DOHH2 (cell line): ENCODE measurements around the gene WNT9B.

Experiments used
- H3F3A ChIP-seq: fragments of 200-600 bp; sonication (generic), shearing (Covaris generic); 2 replicates; pipeline ENCODE4 v1.6.0; 2016; ENCODE audit warnings: antibody characterized with exemption, mild to moderate bottlenecking; ENCODE audit not compliant: control insufficient read depth, insufficient read depth
- H3K27ac ChIP-seq: fragments of 200-600 bp; sonication (generic); 2 replicates; pipeline ENCODE4 v1.5.1; 2014; ENCODE audit warnings: low read depth, mild to moderate bottlenecking, low read length, moderate library complexity
- H3K27me3 ChIP-seq: fragments of 200-600 bp; sonication (generic); 2 replicates; pipeline ENCODE4 v1.6.1; 2014; ENCODE audit warnings: mild to moderate bottlenecking, low read length, mixed read lengths; ENCODE audit not compliant: control insufficient read depth
- H3K36me3 ChIP-seq: fragments of 200-600 bp; sonication (generic); 2 replicates; pipeline ENCODE4 v1.6.1; 2014; ENCODE audit warnings: mild to moderate bottlenecking, low read length, moderate library complexity, mixed read lengths; ENCODE audit not compliant: control insufficient read depth
- H3K4me1 ChIP-seq: fragments of 200-600 bp; sonication (generic); 2 replicates; pipeline ENCODE4 v1.6.1; 2014; ENCODE audit warnings: mild to moderate bottlenecking, low read length, mixed read lengths; ENCODE audit not compliant: control insufficient read depth
- H3K4me2 ChIP-seq: fragments of 200-600 bp; sonication (generic); 2 replicates; pipeline ENCODE4 v1.6.0; 2014; ENCODE audit warnings: mild to moderate bottlenecking, low read length, moderate library complexity
- H3K4me3 ChIP-seq: fragments of 200-600 bp; sonication (generic); 2 replicates; pipeline ENCODE4 v1.5.1; 2014; ENCODE audit warnings: mild to moderate bottlenecking, low read length, mixed read lengths
- H3K79me2 ChIP-seq: fragments of 200-600 bp; sonication (generic); 2 replicates; pipeline ENCODE4 v1.6.1; 2014; ENCODE audit warnings: mild to moderate bottlenecking, low read length, mixed read lengths; ENCODE audit not compliant: control insufficient read depth
- H3K9me2 ChIP-seq: fragments of 200-600 bp; sonication (generic); replicated peaks from 2 replicates; pipeline ENCODE4 v1.6.1; 2014; ENCODE audit warnings: mild to moderate bottlenecking, low read length, mixed read lengths; ENCODE audit not compliant: control insufficient read depth
- H3K9me3 ChIP-seq: fragments of 200-600 bp; sonication (generic); 2 replicates; pipeline ENCODE4 v1.6.1; 2014; ENCODE audit warnings: antibody characterized with exemption, low read length, mixed read lengths; ENCODE audit not compliant: control insufficient read depth, insufficient read depth
- H4K20me1 ChIP-seq: fragments of 200-600 bp; sonication (generic); 2 replicates; pipeline ENCODE4 v1.6.0; 2014; ENCODE audit warnings: low read depth, mild to moderate bottlenecking, antibody characterized with exemption, low read length, moderate library complexity; ENCODE audit not compliant: control insufficient read depth, insufficient read depth
- CTCF ChIP-seq: fragments of 200-600 bp; sonication (generic); IDR thresholded peaks from one replicate; pipeline ENCODE4 v1.5.1; 2014; ENCODE audit warnings: antibody characterized with exemption, mild to moderate bottlenecking, low read depth, low read length; ENCODE audit not compliant: poor library complexity, severe bottlenecking
- EZH2phosphoT487 ChIP-seq: fragments of 200-600 bp; sonication (generic); IDR thresholded peaks from 2 replicates; pipeline ENCODE4 v1.6.1; 2017; ENCODE audit warnings: borderline replicate concordance, mild to moderate bottlenecking, antibody characterized with exemption, low read length, moderate library complexity, mixed read lengths

Gene WNT9B

GRCh38 chr17:46850688-46851028 is 725 bp upstream of the WNT9B start:
- Histone ChIP-seq H3K79me2 (no peaks in the 10 kb centered on the region), H3K36me3 (no peaks in the 10 kb centered on the region), H4K20me1 (no peaks in the 10 kb centered on the region), H3K27me3 (peaks cover 3% of the 10 kb centered on the region; the same call in 1 of the 2 replicates), H3K4me2 (no peak overlapping the region), H3K27ac (no peak overlapping the region), H3K9me3 (no peaks in the 10 kb centered on the region), H3K9me2 (no peaks in the 10 kb centered on the region), H3F3A (no peaks in the 10 kb centered on the region), H3K4me3 (no peak overlapping the region), H3K4me1 (no peaks in the 10 kb centered on the region)
- TF ChIP-seq CTCF (no peak), EZH2phosphoT487 (no peak)

GRCh38 chr17:46853896-46854444 is 2.6 kb downstream of the WNT9B start:
- TF ChIP-seq EZH2phosphoT487 (no peak), CTCF (no peak)
- no peaks in the 10 kb centered on the region for H3K36me3 ChIP-seq
- no peaks in the 10 kb centered on the region for H4K20me1 ChIP-seq
- H3K9me2 ChIP-seq = no peaks in the 10 kb centered on the region
- no peaks in the 10 kb centered on the region for H3F3A ChIP-seq
- no peaks in the 10 kb centered on the region for H3K4me1 ChIP-seq
- H3K4me3 ChIP-seq = no peak overlapping the region
- no peaks in the 10 kb centered on the region for H3K9me3 ChIP-seq
- no peaks in the 10 kb centered on the region for H3K27me3 ChIP-seq
- no peaks in the 10 kb centered on the region for H3K79me2 ChIP-seq
- no peak overlapping the region for H3K27ac ChIP-seq
- H3K4me2 ChIP-seq = no peak overlapping the region

GRCh38 chr17:46854515-46854914 is 3.1 kb downstream of the WNT9B start:
- TF ChIP-seq CTCF (no peak), EZH2phosphoT487 (no peak)
- H3K79me2 ChIP-seq = no peaks in the 10 kb centered on the region
- no peaks in the 10 kb centered on the region for H3K9me3 ChIP-seq
- no peaks in the 10 kb centered on the region for H4K20me1 ChIP-seq
- no peaks in the 10 kb centered on the region for H3F3A ChIP-seq
- no peaks in the 10 kb centered on the region for H3K9me2 ChIP-seq
- no peaks in the 10 kb centered on the region for H3K27me3 ChIP-seq
- no peak overlapping the region for H3K4me3 ChIP-seq
- no peaks in the 10 kb centered on the region for H3K36me3 ChIP-seq
- H3K4me1 ChIP-seq = no peaks in the 10 kb centered on the region
- no peak overlapping the region for H3K27ac ChIP-seq
- no peak overlapping the region for H3K4me2 ChIP-seq
